WTC11 (cell line): ENCODE data around the gene SIM2.

Experiments used
- CBFB ChIP-seq: sonication (generic); formaldehyde crosslinking; IDR thresholded peaks from 2 replicates; pipeline ENCODE4 v1.8.1; 2022; ENCODE audit warnings: mild to moderate bottlenecking, low read depth, missing genetic modification reagents
- CTCF ChIP-seq: fragments of 200-600 bp; IDR thresholded peaks from 2 replicates; pipeline ENCODE4 v1.8.0; 2022; ENCODE audit warnings: antibody characterized with exemption
- ELF4 ChIP-seq: sonication (generic); formaldehyde crosslinking; IDR thresholded peaks from 2 replicates; pipeline ENCODE4 v1.8.1; 2022; ENCODE audit warnings: low read depth, mild to moderate bottlenecking, moderate library complexity, missing genetic modification reagents
- FOXK1 ChIP-seq: sonication (generic); formaldehyde crosslinking; IDR thresholded peaks from 2 replicates; pipeline ENCODE4 v1.8.0; 2022; ENCODE audit warnings: mild to moderate bottlenecking, moderate library complexity, missing genetic modification reagents
- JUN ChIP-seq: sonication (generic); formaldehyde crosslinking; IDR thresholded peaks from 2 replicates; pipeline ENCODE4 v1.8.0; 2023; ENCODE audit warnings: mild to moderate bottlenecking, missing genetic modification reagents
- NR1H2 ChIP-seq: sonication (generic); formaldehyde crosslinking; IDR thresholded peaks from 2 replicates; pipeline ENCODE4 v1.9.0; 2021; ENCODE audit warnings: mild to moderate bottlenecking, moderate library complexity, missing genetic modification reagents
- RELA ChIP-seq: sonication (generic); formaldehyde crosslinking; IDR thresholded peaks from 2 replicates; pipeline ENCODE4 v1.8.1; 2022; ENCODE audit warnings: missing genetic modification reagents, mild to moderate bottlenecking, borderline replicate concordance
- TCF7 ChIP-seq: sonication (generic); formaldehyde crosslinking; IDR thresholded peaks from 2 replicates; pipeline ENCODE4 v1.8.0; 2022; ENCODE audit warnings: mild to moderate bottlenecking, low read depth, missing genetic modification reagents, moderate library complexity
- TEAD4 ChIP-seq: sonication (generic); formaldehyde crosslinking; IDR thresholded peaks from 2 replicates; pipeline ENCODE4 v1.8.0; 2022; ENCODE audit warnings: mild to moderate bottlenecking, missing genetic modification reagents
- ZBTB21 ChIP-seq: sonication (generic); formaldehyde crosslinking; IDR thresholded peaks from 2 replicates; pipeline ENCODE4 v1.8.1; 2023; ENCODE audit warnings: mild to moderate bottlenecking, missing genetic modification reagents, borderline replicate concordance
- ZNF416 ChIP-seq: fragments of 250-450 bp; sonication (Bioruptor Pico); IDR thresholded peaks from 2 replicates; pipeline ENCODE4 v1.9.0; 2021; ENCODE audit warnings: mild to moderate bottlenecking, inconsistent platforms
- ZNF423 ChIP-seq: fragments of 250-450 bp; sonication (Bioruptor Pico); IDR thresholded peaks from 2 replicates; pipeline ENCODE4 v2.1.2; 2022; ENCODE audit warnings: mild to moderate bottlenecking, moderate library complexity
- TF ChIP-seq, protein P1 (sequence below): sonication (generic); formaldehyde crosslinking; IDR thresholded peaks from 2 replicates; pipeline ENCODE4 v1.8.0; 2022; ENCODE audit warnings: mild to moderate bottlenecking, missing genetic modification reagents
- TF ChIP-seq, protein P2 (sequence below): sonication (generic); formaldehyde crosslinking; IDR thresholded peaks from 2 replicates; pipeline ENCODE4 v1.8.1; 2022; ENCODE audit warnings: low read depth, missing genetic modification reagents, borderline replicate concordance

- TF ChIP-seq NR1H2 (CRISPR knock-in tag) (no peak), TCF7 (no peak), CTCF (no peak), JUN (CRISPR knock-in tag) (no peak), FOXK1 (CRISPR knock-in tag) (no peak), CBFB (no peak), ELF4 (CRISPR knock-in tag) (no peak), RELA (no peak), ZNF416 (CRISPR knock-in tag) (no peak), ZNF423 (no peak), TEAD4 (no peak), ZBTB21 (CRISPR knock-in tag) (no peak)
- TF ChIP-seq, protein P1, sequence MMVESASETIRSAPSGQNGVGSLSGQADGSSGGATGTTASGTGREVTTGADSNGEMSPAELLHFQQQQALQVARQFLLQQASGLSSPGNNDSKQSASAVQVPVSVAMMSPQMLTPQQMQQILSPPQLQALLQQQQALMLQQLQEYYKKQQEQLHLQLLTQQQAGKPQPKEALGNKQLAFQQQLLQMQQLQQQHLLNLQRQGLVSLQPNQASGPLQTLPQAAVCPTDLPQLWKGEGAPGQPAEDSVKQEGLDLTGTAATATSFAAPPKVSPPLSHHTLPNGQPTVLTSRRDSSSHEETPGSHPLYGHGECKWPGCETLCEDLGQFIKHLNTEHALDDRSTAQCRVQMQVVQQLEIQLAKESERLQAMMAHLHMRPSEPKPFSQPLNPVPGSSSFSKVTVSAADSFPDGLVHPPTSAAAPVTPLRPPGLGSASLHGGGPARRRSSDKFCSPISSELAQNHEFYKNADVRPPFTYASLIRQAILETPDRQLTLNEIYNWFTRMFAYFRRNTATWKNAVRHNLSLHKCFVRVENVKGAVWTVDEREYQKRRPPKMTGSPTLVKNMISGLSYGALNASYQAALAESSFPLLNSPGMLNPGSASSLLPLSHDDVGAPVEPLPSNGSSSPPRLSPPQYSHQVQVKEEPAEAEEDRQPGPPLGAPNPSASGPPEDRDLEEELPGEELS (CRISPR knock-in tag) = no peak
- TF ChIP-seq, protein P2, sequence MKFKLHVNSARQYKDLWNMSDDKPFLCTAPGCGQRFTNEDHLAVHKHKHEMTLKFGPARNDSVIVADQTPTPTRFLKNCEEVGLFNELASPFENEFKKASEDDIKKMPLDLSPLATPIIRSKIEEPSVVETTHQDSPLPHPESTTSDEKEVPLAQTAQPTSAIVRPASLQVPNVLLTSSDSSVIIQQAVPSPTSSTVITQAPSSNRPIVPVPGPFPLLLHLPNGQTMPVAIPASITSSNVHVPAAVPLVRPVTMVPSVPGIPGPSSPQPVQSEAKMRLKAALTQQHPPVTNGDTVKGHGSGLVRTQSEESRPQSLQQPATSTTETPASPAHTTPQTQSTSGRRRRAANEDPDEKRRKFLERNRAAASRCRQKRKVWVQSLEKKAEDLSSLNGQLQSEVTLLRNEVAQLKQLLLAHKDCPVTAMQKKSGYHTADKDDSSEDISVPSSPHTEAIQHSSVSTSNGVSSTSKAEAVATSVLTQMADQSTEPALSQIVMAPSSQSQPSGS (CRISPR knock-in tag) = no peak
These were observed 70.3 kb downstream of the SIM2 start for GRCh38 chr21:36769051-36769839.
